HEK293 (cell line): ENCODE measurements around the gene SLC6A6.

ENCODE experiments used
- EGR2 ChIP-seq: fragments of 450-650 bp; formaldehyde crosslinking; IDR thresholded peaks from 2 replicates; pipeline ENCODE4 v1.5.1; 2016; ENCODE audit warnings: low read depth, missing biosample characterization, missing genetic modification characterization
- GLI4 ChIP-seq: fragments of 450-650 bp; formaldehyde crosslinking; IDR thresholded peaks from 2 replicates; pipeline ENCODE4 v1.5.1; 2016; ENCODE audit warnings: missing biosample characterization, missing genetic modification characterization
- IKZF3 ChIP-seq: fragments of 450-650 bp; IDR thresholded peaks from 2 replicates; pipeline ENCODE4 v1.5.0; 2018; ENCODE audit warnings: missing biosample characterization, mild to moderate bottlenecking, missing genetic modification characterization, moderate library complexity
- KLF7 ChIP-seq: fragments of 450-650 bp; formaldehyde crosslinking; IDR thresholded peaks from 2 replicates; pipeline ENCODE4 v1.5.1; 2016; ENCODE audit warnings: missing biosample characterization, missing genetic modification characterization, borderline replicate concordance
- KLF9 ChIP-seq: fragments of 450-650 bp; formaldehyde crosslinking; IDR thresholded peaks from 2 replicates; pipeline ENCODE4 v1.5.1; 2016; ENCODE audit warnings: missing biosample characterization, missing genetic modification characterization, low read depth
- MZF1 ChIP-seq: fragments of 450-650 bp; formaldehyde crosslinking; IDR thresholded peaks from 2 replicates; pipeline ENCODE4 v1.5.1; 2017; ENCODE audit warnings: missing biosample characterization, missing genetic modification characterization, borderline replicate concordance
- RBAK ChIP-seq: fragments of 450-650 bp; formaldehyde crosslinking; IDR thresholded peaks from 2 replicates; pipeline ENCODE4 v1.5.1; 2016; ENCODE audit warnings: missing biosample characterization, missing genetic modification characterization
- SCRT2 ChIP-seq: fragments of 450-650 bp; formaldehyde crosslinking; IDR thresholded peaks from 2 replicates; pipeline ENCODE4 v1.5.1; 2016; ENCODE audit warnings: missing biosample characterization, missing genetic modification characterization
- ZBTB20 ChIP-seq: fragments of 450-650 bp; formaldehyde crosslinking; IDR thresholded peaks from 2 replicates; pipeline ENCODE4 v1.5.1; 2016; ENCODE audit warnings: missing biosample characterization, missing genetic modification characterization
- ZBTB8A ChIP-seq: fragments of 450-650 bp; formaldehyde crosslinking; IDR thresholded peaks from 2 replicates; pipeline ENCODE4 v1.5.1; 2016; ENCODE audit warnings: missing biosample characterization, missing genetic modification characterization
- ZFP41 ChIP-seq: fragments of 450-650 bp; formaldehyde crosslinking; IDR thresholded peaks from 2 replicates; pipeline ENCODE4 v1.5.1; 2016; ENCODE audit warnings: missing biosample characterization, missing genetic modification characterization, borderline replicate concordance
- ZNF112 ChIP-seq: fragments of 450-650 bp; formaldehyde crosslinking; IDR thresholded peaks from 2 replicates; pipeline ENCODE4 v1.5.0; 2017; ENCODE audit warnings: missing biosample characterization, missing genetic modification characterization
- ZNF121 ChIP-seq: fragments of 450-650 bp; formaldehyde crosslinking; IDR thresholded peaks from 2 replicates; pipeline ENCODE4 v1.5.1; 2016; ENCODE audit warnings: missing biosample characterization, missing genetic modification characterization
- ZNF138 ChIP-seq: fragments of 450-650 bp; formaldehyde crosslinking; IDR thresholded peaks from 2 replicates; pipeline ENCODE4 v1.5.1; 2016; ENCODE audit warnings: missing biosample characterization, missing genetic modification characterization, borderline replicate concordance
- ZNF248 ChIP-seq: fragments of 450-650 bp; formaldehyde crosslinking; IDR thresholded peaks from 2 replicates; pipeline ENCODE4 v1.5.1; 2017; ENCODE audit warnings: missing biosample characterization, missing genetic modification characterization
- ZNF266 ChIP-seq: fragments of 450-650 bp; formaldehyde crosslinking; IDR thresholded peaks from 2 replicates; pipeline ENCODE4 v1.5.1; 2016; ENCODE audit warnings: missing biosample characterization, missing genetic modification characterization, low read depth
- ZNF350 ChIP-seq: fragments of 450-650 bp; formaldehyde crosslinking; IDR thresholded peaks from 2 replicates; pipeline ENCODE4 v1.5.0; 2017; ENCODE audit warnings: missing biosample characterization, mild to moderate bottlenecking, missing genetic modification characterization
- ZNF354C ChIP-seq: fragments of 450-650 bp; formaldehyde crosslinking; IDR thresholded peaks from 2 replicates; pipeline ENCODE4 v1.5.1; 2016; ENCODE audit warnings: missing biosample characterization, missing genetic modification characterization, low read depth, borderline replicate concordance
- ZNF404 ChIP-seq: fragments of 450-650 bp; formaldehyde crosslinking; IDR thresholded peaks from 2 replicates; pipeline ENCODE4 v1.5.1; 2017; ENCODE audit warnings: missing biosample characterization, missing genetic modification characterization
- ZNF426 ChIP-seq: fragments of 450-650 bp; formaldehyde crosslinking; IDR thresholded peaks from 2 replicates; pipeline ENCODE4 v1.5.1; 2017; ENCODE audit warnings: missing biosample characterization, missing genetic modification characterization, mild to moderate bottlenecking, inconsistent platforms, moderate library complexity
- ZNF514 ChIP-seq: fragments of 450-650 bp; formaldehyde crosslinking; IDR thresholded peaks from 2 replicates; pipeline ENCODE4 v1.5.1; 2016; ENCODE audit warnings: missing biosample characterization, missing genetic modification characterization
- ZNF530 ChIP-seq: fragments of 450-650 bp; formaldehyde crosslinking; IDR thresholded peaks from 2 replicates; pipeline ENCODE4 v1.5.1; 2016; ENCODE audit warnings: low read depth, missing biosample characterization, missing genetic modification characterization
- ZNF544 ChIP-seq: fragments of 450-650 bp; formaldehyde crosslinking; IDR thresholded peaks from 2 replicates; pipeline ENCODE4 v1.5.0; 2017; ENCODE audit warnings: missing biosample characterization, missing genetic modification characterization
- ZNF600 ChIP-seq: fragments of 450-650 bp; formaldehyde crosslinking; IDR thresholded peaks from 2 replicates; pipeline ENCODE4 v1.5.1; 2016; ENCODE audit warnings: missing biosample characterization, missing genetic modification characterization
- ZNF624 ChIP-seq: fragments of 450-650 bp; formaldehyde crosslinking; IDR thresholded peaks from 2 replicates; pipeline ENCODE4 v1.5.1; 2017; ENCODE audit warnings: missing biosample characterization, missing genetic modification characterization
- ZNF626 ChIP-seq: fragments of 450-650 bp; sonication (Bioruptor Pico); formaldehyde crosslinking; IDR thresholded peaks from 2 replicates; pipeline ENCODE4 v1.5.1; 2018; ENCODE audit warnings: missing biosample characterization, missing genetic modification characterization, inconsistent platforms
- ZNF791 ChIP-seq: fragments of 450-650 bp; formaldehyde crosslinking; IDR thresholded peaks from 2 replicates; pipeline ENCODE4 v1.5.1; 2016; ENCODE audit warnings: missing biosample characterization, missing genetic modification characterization
- ZSCAN16 ChIP-seq: fragments of 450-650 bp; formaldehyde crosslinking; IDR thresholded peaks from 2 replicates; pipeline ENCODE4 v1.5.1; 2016; ENCODE audit warnings: missing biosample characterization, missing genetic modification characterization
- ZSCAN30 ChIP-seq: fragments of 450-650 bp; IDR thresholded peaks from 2 replicates; pipeline ENCODE4 v1.5.1; 2018; ENCODE audit warnings: missing biosample characterization, mild to moderate bottlenecking, missing genetic modification characterization, moderate library complexity
- TF ChIP-seq, protein P1 (sequence below): sonication (generic); formaldehyde crosslinking; IDR thresholded peaks from 2 replicates; pipeline ENCODE4 v1.8.1; 2022; ENCODE audit warnings: mild to moderate bottlenecking, moderate library complexity, missing genetic modification reagents
- TF ChIP-seq, protein P2 (sequence below): fragments of 450-650 bp; formaldehyde crosslinking; IDR thresholded peaks from 2 replicates; pipeline ENCODE4 v1.5.1; 2016; ENCODE audit warnings: missing biosample characterization, missing genetic modification characterization
- TF ChIP-seq, protein P3 (sequence below): fragments of 450-650 bp; IDR thresholded peaks from 2 replicates; pipeline ENCODE4 v1.5.1; 2018; ENCODE audit warnings: missing biosample characterization, missing genetic modification characterization
- TF ChIP-seq, protein P4 (sequence below): fragments of 450-650 bp; formaldehyde crosslinking; IDR thresholded peaks from 2 replicates; pipeline ENCODE4 v1.5.1; 2016; ENCODE audit warnings: missing biosample characterization, missing genetic modification characterization
- TF ChIP-seq, protein P5 (sequence below): fragments of 450-650 bp; formaldehyde crosslinking; IDR thresholded peaks from 2 replicates; pipeline ENCODE4 v1.5.1; 2016; ENCODE audit warnings: missing biosample characterization, missing genetic modification characterization, low read depth

The SLC6A6 gene

DNA sequence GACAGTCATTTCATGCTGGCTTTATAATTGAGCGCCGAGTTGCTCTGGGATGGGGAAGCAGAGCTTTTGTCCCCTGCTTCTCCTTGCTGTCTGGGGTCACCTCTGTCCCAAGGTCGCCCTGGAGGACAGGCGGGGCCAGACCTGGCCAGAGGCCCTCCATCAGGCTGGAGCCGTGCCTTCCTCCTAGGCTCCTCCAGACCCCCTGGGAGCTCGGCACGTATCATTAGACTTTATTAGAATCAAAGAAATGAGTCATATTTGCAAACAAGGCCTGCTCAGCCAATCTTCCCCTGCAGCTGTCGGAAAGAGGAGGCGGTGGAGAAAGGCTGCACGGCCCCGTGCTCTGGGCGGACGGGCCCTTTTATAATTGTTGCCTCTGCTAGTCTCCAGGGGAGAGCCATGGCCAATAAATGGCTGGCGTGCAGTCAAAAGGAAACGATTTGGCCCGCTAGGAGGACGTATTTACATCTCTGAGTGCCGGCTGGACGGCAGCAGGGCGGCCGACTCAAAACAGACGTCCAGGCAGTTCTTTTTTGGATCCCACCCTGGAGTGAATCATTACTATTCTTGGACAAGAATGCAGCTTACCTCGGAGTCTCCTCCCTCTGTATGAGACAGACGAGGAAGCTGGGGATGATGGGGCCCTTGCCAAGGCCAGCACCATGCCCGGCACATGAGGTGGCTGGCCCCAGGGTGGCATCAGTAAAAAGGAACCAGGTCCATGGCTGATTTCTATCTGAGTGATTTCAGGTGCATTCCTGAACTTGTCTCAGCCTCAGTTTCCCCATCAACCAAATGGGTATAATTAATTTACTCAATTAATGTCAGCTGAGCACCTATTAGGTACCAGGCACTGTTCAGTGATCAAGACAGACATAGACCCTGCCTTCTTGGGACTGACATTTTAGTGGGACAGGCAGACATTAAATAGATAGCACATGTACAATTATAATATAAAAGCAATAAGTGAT is 50.6 kb downstream of the SLC6A6 start (continued):
- TF ChIP-seq, protein P1, sequence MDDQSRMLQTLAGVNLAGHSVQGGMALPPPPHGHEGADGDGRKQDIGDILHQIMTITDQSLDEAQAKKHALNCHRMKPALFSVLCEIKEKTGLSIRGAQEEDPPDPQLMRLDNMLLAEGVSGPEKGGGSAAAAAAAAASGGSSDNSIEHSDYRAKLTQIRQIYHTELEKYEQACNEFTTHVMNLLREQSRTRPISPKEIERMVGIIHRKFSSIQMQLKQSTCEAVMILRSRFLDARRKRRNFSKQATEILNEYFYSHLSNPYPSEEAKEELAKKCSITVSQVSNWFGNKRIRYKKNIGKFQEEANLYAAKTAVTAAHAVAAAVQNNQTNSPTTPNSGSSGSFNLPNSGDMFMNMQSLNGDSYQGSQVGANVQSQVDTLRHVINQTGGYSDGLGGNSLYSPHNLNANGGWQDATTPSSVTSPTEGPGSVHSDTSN = no peak
- TF ChIP-seq ZNF248 (tag by site-specific recombination) (no peak), ZNF121 (tag by site-specific recombination) (peak; percentile 95), ZNF791 (tag by site-specific recombination) (no peak), ZBTB8A (tag by site-specific recombination) (peak; percentile 86), ZNF624 (no peak), ZNF626 (no peak), ZNF426 (tag by site-specific recombination) (no peak), GLI4 (no peak), ZNF514 (no peak), EGR2 (peak; percentile 81), MZF1 (tag by site-specific recombination) (no peak), KLF7 (tag by site-specific recombination) (0 out of 2 replicates have a peak, but pooled peaks have one; percentile 33), ZNF530 (no peak), RBAK (tag by site-specific recombination) (no peak), ZSCAN30 (peak; percentile 72), ZNF350 (no peak), ZNF266 (tag by site-specific recombination) (no peak), ZBTB20 (tag by site-specific recombination) (peak; percentile 80), ZNF112 (no peak), ZNF600 (peak; percentile 37; the same call in 1 of the 2 replicates), ZNF354C (tag by site-specific recombination) (no peak), ZFP41 (tag by site-specific recombination) (no peak), ZNF404 (tag by site-specific recombination) (no peak), KLF9 (tag by site-specific recombination) (no peak; the same call in 1 of the 2 replicates), SCRT2 (peak; percentile 52), ZSCAN16 (tag by site-specific recombination) (no peak), IKZF3 (tag by site-specific recombination) (peak; percentile 95), ZNF138 (tag by site-specific recombination) (no peak), ZNF544 (tag by site-specific recombination) (no peak)
- TF ChIP-seq, protein P2, sequence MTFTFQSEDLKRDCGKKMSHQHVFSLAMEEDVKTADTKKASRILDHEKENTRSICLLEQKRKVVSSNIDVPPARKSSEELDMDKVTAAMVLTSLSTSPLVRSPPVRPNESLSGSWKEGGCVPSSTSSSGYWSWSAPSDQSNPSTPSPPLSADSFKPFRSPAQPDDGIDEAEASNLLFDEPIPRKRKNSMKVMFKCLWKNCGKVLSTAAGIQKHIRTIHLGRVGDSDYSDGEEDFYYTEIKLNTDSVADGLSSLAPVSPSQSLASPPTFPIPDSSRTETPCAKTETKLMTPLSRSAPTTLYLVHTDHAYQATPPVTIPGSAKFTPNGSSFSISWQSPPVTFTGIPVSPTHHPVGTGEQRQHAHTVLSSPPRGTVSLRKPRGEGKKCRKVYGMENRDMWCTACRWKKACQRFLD (tag by site-specific recombination) = no peak
- TF ChIP-seq, protein P3, sequence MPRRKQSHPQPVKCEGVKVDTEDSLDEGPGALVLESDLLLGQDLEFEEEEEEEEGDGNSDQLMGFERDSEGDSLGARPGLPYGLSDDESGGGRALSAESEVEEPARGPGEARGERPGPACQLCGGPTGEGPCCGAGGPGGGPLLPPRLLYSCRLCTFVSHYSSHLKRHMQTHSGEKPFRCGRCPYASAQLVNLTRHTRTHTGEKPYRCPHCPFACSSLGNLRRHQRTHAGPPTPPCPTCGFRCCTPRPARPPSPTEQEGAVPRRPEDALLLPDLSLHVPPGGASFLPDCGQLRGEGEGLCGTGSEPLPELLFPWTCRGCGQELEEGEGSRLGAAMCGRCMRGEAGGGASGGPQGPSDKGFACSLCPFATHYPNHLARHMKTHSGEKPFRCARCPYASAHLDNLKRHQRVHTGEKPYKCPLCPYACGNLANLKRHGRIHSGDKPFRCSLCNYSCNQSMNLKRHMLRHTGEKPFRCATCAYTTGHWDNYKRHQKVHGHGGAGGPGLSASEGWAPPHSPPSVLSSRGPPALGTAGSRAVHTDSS = peak; percentile 14; the same call in 1 of the 2 replicates
- TF ChIP-seq, protein P4, sequence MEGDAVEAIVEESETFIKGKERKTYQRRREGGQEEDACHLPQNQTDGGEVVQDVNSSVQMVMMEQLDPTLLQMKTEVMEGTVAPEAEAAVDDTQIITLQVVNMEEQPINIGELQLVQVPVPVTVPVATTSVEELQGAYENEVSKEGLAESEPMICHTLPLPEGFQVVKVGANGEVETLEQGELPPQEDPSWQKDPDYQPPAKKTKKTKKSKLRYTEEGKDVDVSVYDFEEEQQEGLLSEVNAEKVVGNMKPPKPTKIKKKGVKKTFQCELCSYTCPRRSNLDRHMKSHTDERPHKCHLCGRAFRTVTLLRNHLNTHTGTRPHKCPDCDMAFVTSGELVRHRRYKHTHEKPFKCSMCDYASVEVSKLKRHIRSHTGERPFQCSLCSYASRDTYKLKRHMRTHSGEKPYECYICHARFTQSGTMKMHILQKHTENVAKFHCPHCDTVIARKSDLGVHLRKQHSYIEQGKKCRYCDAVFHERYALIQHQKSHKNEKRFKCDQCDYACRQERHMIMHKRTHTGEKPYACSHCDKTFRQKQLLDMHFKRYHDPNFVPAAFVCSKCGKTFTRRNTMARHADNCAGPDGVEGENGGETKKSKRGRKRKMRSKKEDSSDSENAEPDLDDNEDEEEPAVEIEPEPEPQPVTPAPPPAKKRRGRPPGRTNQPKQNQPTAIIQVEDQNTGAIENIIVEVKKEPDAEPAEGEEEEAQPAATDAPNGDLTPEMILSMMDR (tag by site-specific recombination) = no peak; the same call in 1 of the 2 replicates
- TF ChIP-seq, protein P5, sequence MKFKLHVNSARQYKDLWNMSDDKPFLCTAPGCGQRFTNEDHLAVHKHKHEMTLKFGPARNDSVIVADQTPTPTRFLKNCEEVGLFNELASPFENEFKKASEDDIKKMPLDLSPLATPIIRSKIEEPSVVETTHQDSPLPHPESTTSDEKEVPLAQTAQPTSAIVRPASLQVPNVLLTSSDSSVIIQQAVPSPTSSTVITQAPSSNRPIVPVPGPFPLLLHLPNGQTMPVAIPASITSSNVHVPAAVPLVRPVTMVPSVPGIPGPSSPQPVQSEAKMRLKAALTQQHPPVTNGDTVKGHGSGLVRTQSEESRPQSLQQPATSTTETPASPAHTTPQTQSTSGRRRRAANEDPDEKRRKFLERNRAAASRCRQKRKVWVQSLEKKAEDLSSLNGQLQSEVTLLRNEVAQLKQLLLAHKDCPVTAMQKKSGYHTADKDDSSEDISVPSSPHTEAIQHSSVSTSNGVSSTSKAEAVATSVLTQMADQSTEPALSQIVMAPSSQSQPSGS (tag by site-specific recombination) = no peak; the same call in 1 of the 2 replicates
